Esophagus muscularis mucosa (tissue), 4 donors: ENCODE measurements around the gene SEPSECS. TPM values are rescaled to one million over a fixed set of nuclear protein-coding genes. Genes with fewer than 3 reads are reported as not detected.

ENCODE experiments used
- DNase-seq: peaks from one replicate; pipeline ENCODE4 v3.0.0-alpha.2; 2017; ENCODE audit errors: extremely low spot score
- H3K27ac ChIP-seq, 4 donors: fragments of 200-600 bp; sonication (generic); replicated peaks in 1 of 4; 1 replicate in 3 of 4; 2 replicates in 1 of 4; pipeline ENCODE4 v1.5.1; 2016 to 2019; ENCODE audit warnings: mild to moderate bottlenecking in 1 of 4
- H3K27me3 ChIP-seq, 4 donors: fragments of 200-600 bp; sonication (generic); one replicate each; pipeline versions ENCODE4 v1.5.1 to v1.6.0; 2016 to 2019
- H3K36me3 ChIP-seq, 4 donors: fragments of 200-600 bp; sonication (generic); one replicate each; pipeline ENCODE4 v1.5.1; 2016 to 2019
- H3K4me1 ChIP-seq, 4 donors: fragments of 200-600 bp; sonication (generic); one replicate each; pipeline ENCODE4 v1.5.1; 2016 to 2019
- H3K4me3 ChIP-seq, 4 donors: fragments of 200-600 bp; sonication (generic); 1 replicate in 2 of 4; 2 replicates in 2 of 4; pipeline ENCODE4 v1.5.1; 2016 to 2019; ENCODE audit warnings: mild to moderate bottlenecking in 4 of 4, moderate library complexity in 1 of 4
- H3K9me3 ChIP-seq, 4 donors: fragments of 200-600 bp; sonication (generic); 1 replicate in 3 of 4; 2 replicates in 1 of 4; pipeline ENCODE4 v1.5.1; 2016 to 2019
- EP300 ChIP-seq: sonication (generic); formaldehyde crosslinking; IDR thresholded peaks from one replicate; pipeline ENCODE4 v1.6.1; 2017; ENCODE audit warnings: antibody characterized with exemption
- POLR2A ChIP-seq: fragments of 450-650 bp; IDR thresholded peaks from one replicate; pipeline ENCODE4 v1.6.1; 2017; ENCODE audit warnings: antibody characterized with exemption, moderate library complexity, mild to moderate bottlenecking, low read depth
- POLR2AphosphoS5 ChIP-seq, 2 donors: sonication (generic); formaldehyde crosslinking; IDR thresholded peaks; one replicate each; pipeline ENCODE4 v1.6.1; 2017; ENCODE audit warnings: antibody characterized with exemption in 2 of 2
- WGBS: methylation state at CpG from one replicate; pipeline ENCODE4 v1.1.5; 2018; 5-methylcytosine and 5-hydroxymethylcytosine counted together
- intact Hi-C: fragments of 100-400 bp; cut with DNase I; formaldehyde crosslinking; loops from one replicate; pipeline ENCODE4 v1.15.1; 2023
- total RNA-seq, 4 donors: library from RNA; depleted of rRNA; stranded (reverse); fragments of >200 nt; gene quantifications; one replicate each; pipeline versions ENCODE4 v1.1.0 to v1.2.1, GENCODE V29; 2016
- TF ChIP-seq, protein P1 (sequence below), 3 experiments: fragments of 200-600 bp in 2 of 3; fragments of 450-650 bp in 1 of 3; sonication (generic) in 2 of 3; IDR thresholded peaks; one replicate each; pipeline ENCODE4 v1.5.1; 2017 to 2019; ENCODE audit warnings: antibody characterized with exemption in 3 of 3, mild to moderate bottlenecking in 2 of 3, moderate library complexity in 1 of 3

Gene SEPSECS
- total RNA-seq, 4 donors from 2014 or later = 3.8 to 6.2 (median 4.0) TPM

DNA sequence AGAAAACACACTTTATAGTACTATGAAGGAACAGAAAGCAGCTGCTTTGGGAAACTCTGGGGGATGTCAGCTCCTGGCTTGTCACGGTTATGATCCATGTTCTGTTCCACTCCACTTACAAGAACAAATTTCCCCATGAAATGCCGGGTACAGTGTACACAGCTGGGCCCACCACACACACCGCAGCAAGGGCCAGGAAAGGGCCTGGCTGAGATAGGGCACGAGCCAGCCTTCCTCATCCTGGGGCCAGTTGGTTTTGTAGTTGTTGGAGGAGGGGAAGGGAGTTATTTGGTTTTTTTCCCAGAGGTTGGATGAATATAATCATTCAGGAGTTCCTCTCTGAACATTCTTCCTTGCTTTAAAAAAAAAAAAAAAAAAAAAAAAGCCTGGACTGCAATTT is 56.8 kb downstream of the SEPSECS start:
- Histone ChIP-seq H3K36me3 (no peaks in the 10 kb centered on the region), H3K9me3 (no peaks in the 10 kb centered on the region), H3K4me3 (no peak overlapping the region), H3K27ac (peak overlapping the region in 2 of 4 donors; percentile 31 to 58), H3K27me3 (no peaks in the 10 kb centered on the region), H3K4me1 (peaks cover 7 to 19% (median 14%) of the 10 kb centered on the region in 4 donors)
- peak; percentile 47 for DNase-seq
- intact Hi-C loops = no loop called here
- 29% methylated on average over 4 of the region's 4 CpGs for WGBS
- TF ChIP-seq POLR2AphosphoS5 (IDR thresholded peaks at IDR 0.05) = no peak

DNA sequence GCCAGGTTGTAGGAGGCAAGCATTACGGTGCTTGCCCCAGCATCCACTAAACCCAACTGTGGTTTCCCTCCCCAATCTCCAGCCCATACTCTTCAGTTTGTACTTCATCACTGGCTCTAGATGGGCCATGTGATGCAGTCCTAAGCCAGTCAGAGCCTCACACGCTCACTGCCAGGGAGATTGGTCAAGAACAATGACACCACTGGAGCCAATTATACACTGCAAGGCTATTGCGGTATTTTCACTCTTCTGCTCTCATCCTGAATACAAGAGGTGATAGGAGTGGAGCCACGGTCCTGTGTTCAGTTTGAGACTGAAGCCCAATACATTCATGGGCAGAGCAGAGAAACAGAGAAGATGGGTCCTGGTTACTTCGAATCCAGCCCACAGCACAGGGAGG is 58.4 kb downstream of the SEPSECS start:
- Histone ChIP-seq H3K4me3 (no peak overlapping the region), H3K27me3 (no peaks in the 10 kb centered on the region), H3K36me3 (no peaks in the 10 kb centered on the region), H3K4me1 (peaks cover 7 to 19% (median 10%) of the 10 kb centered on the region in 4 donors), H3K9me3 (no peaks in the 10 kb centered on the region), H3K27ac (no peak overlapping the region)
- 95% methylated on average over 5 of the region's 5 CpGs for WGBS
- intact Hi-C loops = no loop called here
- TF ChIP-seq EP300 (no peak), POLR2A (no peak), POLR2AphosphoS5 (IDR thresholded peaks at IDR 0.05) (no peak)
- TF ChIP-seq, protein P1, sequence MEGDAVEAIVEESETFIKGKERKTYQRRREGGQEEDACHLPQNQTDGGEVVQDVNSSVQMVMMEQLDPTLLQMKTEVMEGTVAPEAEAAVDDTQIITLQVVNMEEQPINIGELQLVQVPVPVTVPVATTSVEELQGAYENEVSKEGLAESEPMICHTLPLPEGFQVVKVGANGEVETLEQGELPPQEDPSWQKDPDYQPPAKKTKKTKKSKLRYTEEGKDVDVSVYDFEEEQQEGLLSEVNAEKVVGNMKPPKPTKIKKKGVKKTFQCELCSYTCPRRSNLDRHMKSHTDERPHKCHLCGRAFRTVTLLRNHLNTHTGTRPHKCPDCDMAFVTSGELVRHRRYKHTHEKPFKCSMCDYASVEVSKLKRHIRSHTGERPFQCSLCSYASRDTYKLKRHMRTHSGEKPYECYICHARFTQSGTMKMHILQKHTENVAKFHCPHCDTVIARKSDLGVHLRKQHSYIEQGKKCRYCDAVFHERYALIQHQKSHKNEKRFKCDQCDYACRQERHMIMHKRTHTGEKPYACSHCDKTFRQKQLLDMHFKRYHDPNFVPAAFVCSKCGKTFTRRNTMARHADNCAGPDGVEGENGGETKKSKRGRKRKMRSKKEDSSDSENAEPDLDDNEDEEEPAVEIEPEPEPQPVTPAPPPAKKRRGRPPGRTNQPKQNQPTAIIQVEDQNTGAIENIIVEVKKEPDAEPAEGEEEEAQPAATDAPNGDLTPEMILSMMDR (IDR thresholded peaks at IDR 0.05) = no peak
- peak; percentile 19 for DNase-seq

DNA sequence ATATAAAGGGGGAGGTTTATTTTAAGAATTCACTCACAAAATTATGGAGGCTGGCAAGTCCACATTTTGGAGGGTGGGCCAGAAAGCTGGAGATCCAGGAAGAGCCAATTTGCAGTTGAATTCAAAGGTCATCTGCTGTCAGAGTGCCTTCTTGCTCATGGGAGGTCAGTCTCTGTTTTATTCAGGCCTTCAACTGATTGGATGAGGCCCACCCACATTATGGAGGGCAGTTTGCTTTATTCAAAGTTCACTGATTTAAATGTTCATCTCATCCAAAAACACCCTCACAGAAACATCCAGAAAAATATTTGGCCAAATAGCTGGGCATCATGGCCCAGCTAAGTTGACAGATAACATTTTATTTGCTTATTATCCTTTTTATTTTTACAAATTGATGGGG is 59.5 kb downstream of the SEPSECS start:
- H3K4me1 ChIP-seq = peaks cover 7 to 19% (median 10%) of the 10 kb centered on the region in 4 donors
- no peak for DNase-seq
- intact Hi-C loops = no loop called here
- H3K36me3 ChIP-seq = no peaks in the 10 kb centered on the region
- H3K27ac ChIP-seq = no peak overlapping the region
- no peak for TF ChIP-seq POLR2A
- TF ChIP-seq EP300 = no peak
- no peak for TF ChIP-seq POLR2AphosphoS5 (IDR thresholded peaks at IDR 0.05)
- TF ChIP-seq, protein P1 (IDR thresholded peaks at IDR 0.05) = no peak
- no peaks in the 10 kb centered on the region for H3K27me3 ChIP-seq
- H3K4me3 ChIP-seq = no peak overlapping the region
- no peaks in the 10 kb centered on the region for H3K9me3 ChIP-seq

DNA sequence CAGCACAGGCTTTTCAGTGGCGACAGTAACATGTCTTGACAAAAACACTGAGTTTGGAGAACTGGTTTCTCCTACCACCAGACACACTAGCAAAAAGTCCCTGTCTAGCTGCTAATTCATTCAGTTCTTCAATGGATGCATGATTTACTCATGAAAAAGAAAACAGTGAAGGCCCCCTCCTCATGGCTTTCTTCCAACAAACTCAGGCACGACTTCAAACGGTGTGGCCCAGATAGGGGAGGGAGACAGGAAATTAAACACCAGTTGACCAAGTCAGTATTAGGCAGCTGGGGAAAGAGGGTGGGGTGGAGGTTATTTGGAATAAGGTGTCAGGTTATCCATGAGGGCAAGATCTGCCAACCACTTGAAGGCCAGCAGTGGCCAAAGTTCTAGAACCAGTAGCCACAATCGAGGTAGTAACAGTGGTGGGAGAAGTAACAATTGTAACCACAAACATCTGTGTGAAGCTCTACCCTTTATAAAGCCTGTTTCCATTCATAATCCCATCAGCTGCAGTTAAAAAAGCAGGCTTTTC is 60.2 kb downstream of the SEPSECS start:
- no peak for DNase-seq
- H3K4me1 ChIP-seq = peaks cover 7 to 19% (median 10%) of the 10 kb centered on the region in 4 donors
- WGBS = 34% methylated on average over 4 of the region's 4 CpGs
- no peaks in the 10 kb centered on the region for H3K36me3 ChIP-seq
- TF ChIP-seq EP300 = no peak
- TF ChIP-seq POLR2A = no peak
- no peak for TF ChIP-seq POLR2AphosphoS5 (IDR thresholded peaks at IDR 0.05)
- TF ChIP-seq, protein P1 (IDR thresholded peaks at IDR 0.05) = no peak
- H3K4me3 ChIP-seq = no peak overlapping the region
- intact Hi-C loops = no loop called here
- H3K27ac ChIP-seq = no peak overlapping the region
- H3K9me3 ChIP-seq = no peaks in the 10 kb centered on the region
- H3K27me3 ChIP-seq = no peaks in the 10 kb centered on the region

DNA sequence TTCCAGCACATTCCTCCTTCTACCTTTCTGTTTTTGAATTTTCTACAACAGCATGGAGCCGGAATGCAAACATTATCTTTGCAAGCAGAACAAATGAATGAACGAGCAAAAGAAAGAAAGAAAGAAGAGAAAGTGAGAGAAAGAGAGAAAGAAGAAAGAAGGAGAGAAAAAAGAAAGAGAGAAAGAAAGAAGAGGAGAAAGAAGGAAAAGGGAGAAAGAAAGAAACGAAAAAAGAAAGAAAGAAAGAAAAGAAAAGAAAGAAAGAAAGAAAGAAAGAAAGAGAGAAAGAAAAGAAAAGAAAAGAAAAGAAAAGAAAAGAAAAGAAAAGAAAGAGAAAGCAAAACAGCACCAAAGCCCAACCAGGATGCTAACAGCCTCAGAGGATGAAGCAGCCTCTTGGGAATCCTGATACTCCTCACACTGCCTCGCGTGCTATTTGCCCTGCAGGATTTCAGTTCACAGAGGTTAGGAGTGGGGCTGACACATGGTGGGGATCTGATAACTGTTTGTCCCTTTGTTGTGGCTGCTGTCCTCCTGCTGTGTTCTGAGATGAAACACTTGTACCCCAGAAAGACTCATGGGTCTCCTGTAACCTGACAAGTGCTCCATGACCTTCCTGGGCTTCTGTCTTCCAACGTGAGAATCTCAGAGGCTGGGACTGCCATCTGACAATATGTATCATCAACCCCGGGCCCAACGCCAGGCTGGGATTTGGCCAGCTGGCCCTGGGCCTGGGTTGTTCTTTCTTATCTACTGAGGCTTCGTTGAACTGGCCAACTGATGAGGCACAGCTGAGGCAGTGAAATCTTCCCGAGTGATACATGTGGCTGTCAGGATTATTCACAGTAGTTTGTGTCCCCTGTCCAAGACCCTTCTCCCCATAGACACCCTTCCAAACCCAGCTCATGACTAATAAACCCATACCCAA is 61.0 kb downstream of the SEPSECS start:
- intact Hi-C loops = no loop called here
- H3K36me3 ChIP-seq = no peaks in the 10 kb centered on the region
- TF ChIP-seq EP300 (no peak), POLR2AphosphoS5 (IDR thresholded peaks at IDR 0.05) (no peak), POLR2A (no peak)
- TF ChIP-seq, protein P1 (IDR thresholded peaks at IDR 0.05) = no peak
- peaks cover 7 to 19% (median 10%) of the 10 kb centered on the region in 4 donors for H3K4me1 ChIP-seq
- H3K9me3 ChIP-seq = no peaks in the 10 kb centered on the region
- no peaks in the 10 kb centered on the region for H3K27me3 ChIP-seq
- no peak overlapping the region for H3K27ac ChIP-seq
- WGBS = 45% methylated on average over 10 of the region's 10 CpGs
- no peak for DNase-seq
- H3K4me3 ChIP-seq = no peak overlapping the region
